ENCODE measurements around the gene MYL6B.
"Not testable (repeated sequence)": the region's sequence is repeated elsewhere in the genome, so short reads cannot be mapped to it uniquely, and the experiment has no call there.

MYL6B gene

DNA sequence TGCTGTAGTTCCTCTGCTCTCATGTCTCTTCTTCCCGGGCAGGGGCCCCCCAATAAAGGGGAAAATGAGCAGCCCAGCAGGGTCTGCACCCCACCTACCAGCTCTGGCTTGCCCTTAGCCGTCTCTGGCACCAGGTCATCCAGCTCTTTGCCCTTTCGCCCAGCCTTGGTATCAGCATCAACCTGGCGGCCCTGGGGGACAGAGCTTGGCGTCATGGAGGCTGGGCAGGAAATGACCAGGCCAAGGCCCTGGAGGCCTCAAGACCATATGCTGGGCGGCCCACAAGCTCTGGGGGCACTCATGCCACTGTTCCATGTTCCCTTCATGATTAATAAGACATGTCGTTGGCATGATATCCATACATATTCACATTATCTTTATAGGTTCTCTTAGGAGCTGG, 20.5 kb downstream of the MYL6B start:
- DNase-seq (ENCODE audit: low read depth) = no peak

DNA sequence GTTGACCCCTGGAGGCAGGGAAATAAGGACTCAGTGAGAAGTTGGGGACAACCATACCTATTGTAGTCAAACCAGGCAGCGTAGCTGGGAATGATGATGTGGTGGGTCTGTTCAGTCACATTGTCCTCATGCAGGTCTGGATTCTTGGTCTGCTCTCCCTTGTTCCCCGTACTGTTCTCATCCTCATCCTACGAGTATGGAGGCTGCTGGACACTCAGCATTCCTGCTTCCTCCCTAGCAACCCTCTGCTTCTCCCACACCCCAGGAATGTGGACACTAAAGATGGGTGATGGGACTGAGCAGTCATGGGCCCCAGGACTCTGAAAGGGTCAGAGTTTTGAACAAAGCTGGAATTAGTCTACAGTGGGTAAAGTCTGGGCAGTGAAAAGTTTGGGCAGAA, 26.0 kb downstream of the MYL6B start:
- no peak for DNase-seq (ENCODE audit: low read depth)

DNA sequence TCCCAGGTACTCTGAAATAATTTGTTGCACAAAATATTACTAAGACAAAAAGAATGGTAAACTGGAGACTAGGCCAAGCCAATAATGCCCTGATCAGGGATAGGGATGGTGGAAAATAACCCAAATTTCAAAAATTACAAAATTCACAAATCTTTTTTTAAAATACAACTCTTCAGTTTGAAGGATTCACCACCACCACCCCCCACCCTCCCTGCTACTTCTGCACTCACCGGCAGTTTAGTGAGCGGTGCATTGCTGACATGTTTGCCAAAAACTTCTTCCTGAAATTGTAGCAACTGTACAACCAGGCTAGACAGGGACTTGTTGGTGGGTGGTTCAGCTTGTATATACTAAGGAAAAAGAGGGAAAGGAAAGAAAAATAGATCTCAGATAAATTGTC, 34.6 kb downstream of the MYL6B start:
- no peak for DNase-seq (ENCODE audit: low read depth)

DNA sequence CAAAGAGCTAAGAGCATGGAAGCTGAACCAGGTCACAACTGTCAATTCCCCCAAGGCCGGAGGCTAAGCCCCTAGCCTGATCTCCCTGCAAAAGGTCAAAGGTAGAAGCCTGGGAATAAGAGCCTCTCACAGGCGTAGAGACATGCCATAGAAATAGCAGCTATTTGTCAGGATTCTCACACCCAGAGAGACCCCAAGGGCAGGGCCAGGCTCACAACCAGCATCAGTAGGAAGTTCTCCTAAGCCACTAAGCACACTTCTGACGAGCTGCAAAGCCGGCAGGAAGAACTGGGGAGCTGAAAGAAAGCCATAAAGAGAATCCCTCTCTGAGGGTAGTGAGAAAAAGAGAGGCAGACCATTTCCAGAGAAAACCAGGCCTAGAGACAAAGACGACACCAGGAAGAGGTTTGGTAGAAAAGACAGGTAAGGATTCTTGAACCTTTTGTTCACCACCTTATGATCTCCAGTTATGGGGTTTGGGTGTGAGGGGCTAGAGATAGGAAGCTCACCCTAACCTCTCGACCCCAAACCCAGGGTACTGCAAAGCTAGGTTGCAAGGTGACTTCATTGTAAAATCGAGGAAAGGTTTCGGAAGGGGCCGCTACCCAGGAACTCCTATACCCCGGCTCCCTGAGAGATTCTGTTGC, 35.9 kb downstream of the MYL6B start:
- no peak for DNase-seq (ENCODE audit: low read depth)

DNA sequence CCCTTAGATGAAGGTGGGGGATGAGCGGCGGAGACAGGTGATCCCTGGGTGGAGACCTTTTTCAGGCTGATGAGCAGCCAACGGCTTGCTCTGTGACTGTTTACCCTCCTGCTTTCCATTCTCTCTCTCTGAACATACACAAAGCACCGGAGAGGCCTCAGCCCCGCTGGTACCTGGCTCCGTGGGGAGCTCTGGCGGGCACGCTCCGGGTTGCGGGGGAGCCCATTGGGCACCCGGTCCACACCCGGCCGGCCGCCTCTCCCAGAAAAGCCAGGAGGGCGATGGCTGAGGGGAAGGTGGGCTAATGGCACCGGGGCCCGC, 36.4 kb downstream of the MYL6B start:
- no peak for DNase-seq (ENCODE audit: low read depth)

DNA sequence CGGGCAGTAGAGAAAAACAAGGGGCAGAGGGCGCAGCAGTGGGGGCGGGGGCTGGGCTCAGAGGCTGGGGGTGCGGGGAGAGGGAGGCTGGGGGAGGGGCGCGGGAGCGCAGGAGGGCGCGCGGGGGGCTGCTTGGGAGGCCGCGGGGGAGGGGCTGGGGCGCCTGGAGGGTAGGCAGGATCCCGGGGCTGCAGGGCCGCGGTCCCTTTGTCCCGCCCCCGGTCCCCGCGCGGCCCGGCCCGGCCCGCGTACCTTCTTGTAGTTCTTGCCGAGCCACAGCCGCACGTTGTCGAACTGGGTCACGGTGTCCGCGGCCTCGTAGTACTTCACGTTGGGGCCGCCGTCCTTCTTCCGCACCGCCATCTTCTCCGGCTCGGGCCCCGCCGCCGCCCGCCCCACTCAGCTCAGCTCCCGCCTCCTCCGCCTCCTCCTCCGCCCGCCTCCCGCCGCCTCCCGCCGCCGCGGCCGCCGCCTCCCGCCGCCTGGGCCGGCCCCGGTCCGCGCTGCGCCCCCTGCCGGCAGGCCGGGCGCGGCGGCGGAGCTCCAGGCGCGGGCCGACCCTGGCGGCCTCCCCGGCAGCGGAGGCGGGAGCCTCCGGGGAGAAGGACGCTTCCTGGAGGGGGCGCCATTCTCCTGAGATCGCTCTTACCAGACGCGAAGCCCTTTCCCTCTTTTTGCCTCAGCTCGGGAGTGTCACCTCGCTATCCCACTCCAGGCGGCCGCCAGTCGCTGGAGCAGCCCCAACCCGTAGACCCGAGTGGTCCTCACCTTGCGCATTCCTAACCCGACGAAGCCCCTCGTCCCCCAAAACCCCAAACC, 36.9 kb downstream of the MYL6B start, which contains the start of gene SMARCC2:
Gene SMARCC2, minus strand, starts transcription at position 385 of the 819 bp plus-strand sequence. Its CDS starts 22 bp downstream, at position 363.
- DNase-seq (ENCODE audit: low read depth) = peak; percentile 71

DNA sequence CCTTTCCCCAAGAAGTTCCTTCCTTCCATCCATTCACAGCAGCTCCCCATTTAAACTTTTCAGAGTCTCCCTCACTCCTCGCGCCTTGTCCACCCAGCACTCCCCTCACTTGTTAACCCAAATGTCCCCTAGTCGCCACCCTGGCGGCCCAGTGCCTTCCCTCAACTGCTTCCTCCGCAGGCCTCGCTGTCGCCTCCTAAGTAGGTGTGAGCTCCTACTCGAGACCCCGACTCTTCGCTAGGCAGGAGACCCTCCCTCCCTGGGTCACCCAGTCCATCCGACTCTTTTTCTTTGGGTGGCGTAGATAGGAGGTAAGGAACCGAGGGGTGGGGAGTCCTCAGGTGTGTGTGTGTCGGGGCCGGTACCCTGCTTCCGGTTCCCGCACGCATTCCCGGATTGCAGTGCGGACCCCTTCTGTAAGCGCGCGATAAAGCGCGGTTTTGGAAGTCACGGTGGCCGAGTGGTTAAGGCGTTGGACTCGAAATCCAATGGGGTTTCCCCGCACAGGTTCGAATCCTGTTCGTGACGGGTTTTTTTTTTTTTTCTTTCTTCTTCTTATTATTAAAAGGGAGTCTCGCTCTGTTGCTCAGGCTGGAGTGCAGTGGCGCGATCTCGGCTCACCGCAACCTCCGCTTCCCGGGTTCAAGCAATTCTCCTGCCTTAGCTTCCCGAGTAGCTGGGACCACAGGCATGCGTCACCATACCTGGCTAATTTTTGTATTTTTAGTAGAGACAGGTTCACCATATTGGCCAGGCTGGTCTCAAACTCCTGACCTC, 37.7 kb downstream of the MYL6B start:
- DNase-seq (ENCODE audit: low read depth) = peak; percentile 56

DNA sequence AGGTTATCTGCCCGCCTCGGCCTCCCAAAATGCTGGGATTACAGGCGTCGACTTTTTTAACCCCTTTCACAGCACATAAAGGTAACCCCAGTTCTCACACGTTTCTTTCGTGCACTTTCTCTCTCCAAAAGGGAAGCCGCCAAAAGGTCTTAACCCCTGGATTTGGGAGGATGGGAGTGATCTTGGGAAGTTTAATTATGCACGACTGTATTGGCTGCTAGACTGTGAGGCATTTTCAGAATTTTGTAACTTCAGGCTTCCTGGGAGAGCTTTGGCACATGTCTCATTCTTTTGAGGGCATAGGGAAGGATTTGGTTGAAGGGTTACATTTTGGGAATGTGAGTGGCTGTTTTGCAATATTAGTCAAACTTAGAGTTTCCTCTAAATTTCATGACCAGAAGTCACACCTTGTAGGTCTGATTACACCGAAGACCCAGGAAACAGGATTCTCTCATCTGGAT, 38.3 kb downstream of the MYL6B start:
- DNase-seq (ENCODE audit: low read depth) = no peak

DNA sequence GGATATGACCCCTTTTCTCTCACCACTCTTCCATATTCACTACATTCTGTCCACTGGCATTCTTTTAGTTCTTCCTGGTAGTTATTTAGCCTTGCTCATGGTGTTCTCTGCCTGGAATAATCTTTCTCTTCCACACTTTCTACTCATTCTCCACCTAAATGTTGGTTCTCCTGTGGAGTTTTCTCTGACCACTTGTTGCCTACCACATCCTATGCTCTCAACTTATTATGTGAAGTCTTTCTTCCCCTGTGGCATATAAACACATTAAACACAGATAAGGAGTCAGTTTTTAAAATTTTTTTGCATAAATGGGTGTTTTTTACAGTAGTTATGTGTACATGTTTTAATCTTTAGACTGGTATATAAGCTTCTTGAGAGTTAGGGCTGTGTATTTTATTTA, 40.2 kb downstream of the MYL6B start:
- DNase-seq (ENCODE audit: low read depth) = no peak

DNA sequence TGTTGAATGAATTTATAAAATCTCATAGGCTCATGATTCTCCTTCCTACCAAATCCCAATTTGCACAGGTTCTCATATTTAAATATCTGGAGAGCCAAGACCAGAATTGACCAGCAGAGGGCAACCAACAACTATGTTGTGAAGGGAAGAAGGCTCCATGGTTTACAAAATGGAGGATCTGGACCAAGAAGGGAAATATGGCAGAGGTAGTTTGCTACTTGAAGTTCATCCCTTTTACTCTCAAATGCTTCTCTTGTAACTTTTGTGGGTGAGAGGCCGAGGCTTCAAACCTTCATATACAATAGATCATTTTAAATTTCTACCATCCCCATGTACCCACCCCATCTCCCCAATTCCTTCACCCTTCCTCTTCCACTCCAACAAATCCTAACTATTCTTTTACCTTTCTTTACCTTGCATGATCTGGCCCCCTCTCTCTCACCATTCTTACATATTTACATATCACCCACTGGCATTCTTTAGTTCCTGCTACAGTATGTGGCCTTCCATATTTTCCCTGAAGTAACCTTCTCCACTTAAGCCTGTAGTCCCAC, 40.7 kb downstream of the MYL6B start:
- peak; percentile 61 for DNase-seq (ENCODE audit: low read depth)

DNA sequence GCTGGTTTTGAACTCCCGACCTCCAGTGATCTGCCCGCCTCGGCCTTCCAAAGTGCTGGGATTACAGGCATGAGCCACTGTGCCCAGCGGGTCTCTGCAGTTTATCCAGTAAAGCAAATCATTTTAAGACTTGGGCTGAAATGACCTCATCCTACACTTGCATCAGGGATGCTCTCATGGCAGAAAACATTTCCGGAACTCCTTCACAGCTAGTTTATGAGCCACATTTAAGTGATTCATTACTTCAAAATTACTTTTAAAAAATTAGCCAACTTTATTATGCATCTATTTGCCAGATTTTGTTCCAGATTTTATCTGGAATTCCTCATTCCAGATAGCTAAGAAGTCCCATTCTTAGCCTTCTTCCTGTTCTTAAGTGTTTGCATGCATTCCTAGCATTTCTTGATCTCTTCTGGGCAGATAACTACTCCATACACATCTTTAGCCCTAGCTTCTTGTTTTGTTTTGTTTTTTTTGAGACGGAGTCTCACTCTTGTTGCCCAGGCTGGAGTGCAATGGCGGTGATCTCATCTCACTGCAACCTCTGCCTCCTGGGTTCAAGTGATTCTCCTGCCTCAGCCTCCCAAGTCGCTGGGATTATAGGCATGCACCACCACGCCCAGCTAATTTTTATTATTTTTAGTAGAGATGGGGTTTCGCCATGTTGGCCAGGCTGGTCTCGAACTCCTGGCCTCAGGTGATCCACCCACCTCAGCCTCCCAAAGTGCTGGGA, 44.6 kb downstream of the MYL6B start:
- not testable (repeated sequence) for DNase-seq (ENCODE audit: low read depth)

DNA sequence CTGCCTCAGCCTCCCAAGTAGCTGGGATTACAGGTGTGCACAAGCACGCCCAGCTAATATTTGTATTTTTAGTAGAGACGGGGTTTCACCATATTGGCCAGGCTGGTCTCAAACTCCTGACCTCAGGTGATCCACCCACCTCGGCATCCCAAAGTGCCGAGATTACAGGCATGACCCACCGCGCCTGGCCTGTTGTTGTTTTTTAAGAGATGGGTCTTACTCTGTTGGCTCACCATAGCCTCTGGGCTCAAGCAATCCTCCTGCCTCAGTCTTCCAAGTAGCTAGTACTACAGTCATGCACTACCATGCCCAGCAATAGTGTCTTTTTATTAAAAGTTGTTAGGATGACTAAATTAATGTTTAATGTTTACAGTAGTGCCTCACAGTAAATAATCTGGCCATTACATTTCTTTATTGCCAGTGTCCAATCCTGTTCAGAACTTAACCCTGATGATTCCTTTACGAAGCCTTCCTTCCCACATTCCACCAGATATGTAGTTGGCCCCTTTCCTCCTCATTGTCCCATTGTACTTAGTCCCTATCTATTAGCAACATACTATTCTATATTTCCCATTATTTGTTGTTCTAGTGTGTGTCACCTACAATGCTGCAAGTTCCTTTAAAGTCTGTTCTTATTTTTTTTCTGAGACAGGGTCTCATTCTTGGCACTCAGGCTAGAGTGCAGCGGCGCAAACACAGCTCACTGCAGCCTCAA, 45.7 kb downstream of the MYL6B start:
- no peak for DNase-seq (ENCODE audit: low read depth)

DNA sequence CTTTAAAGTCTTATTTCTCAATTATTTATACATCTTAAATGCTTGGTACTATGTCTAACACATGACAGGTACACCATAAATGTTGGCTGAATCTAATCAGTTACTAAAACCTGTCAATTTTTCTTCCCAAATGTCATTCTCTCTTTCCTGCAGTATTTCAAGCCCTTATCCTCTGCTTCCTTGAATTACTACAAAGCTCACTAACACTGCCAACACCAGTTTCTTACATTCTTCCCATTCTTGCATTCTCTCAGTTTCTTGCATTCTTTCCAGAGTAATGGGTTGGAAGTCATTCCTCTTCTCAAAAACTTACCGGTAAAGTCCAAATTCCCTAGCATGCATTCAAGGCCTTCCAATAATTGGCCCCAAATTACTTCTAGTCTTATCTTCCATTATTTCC, 46.4 kb downstream of the MYL6B start:
- no peak for DNase-seq (ENCODE audit: low read depth)

DNA sequence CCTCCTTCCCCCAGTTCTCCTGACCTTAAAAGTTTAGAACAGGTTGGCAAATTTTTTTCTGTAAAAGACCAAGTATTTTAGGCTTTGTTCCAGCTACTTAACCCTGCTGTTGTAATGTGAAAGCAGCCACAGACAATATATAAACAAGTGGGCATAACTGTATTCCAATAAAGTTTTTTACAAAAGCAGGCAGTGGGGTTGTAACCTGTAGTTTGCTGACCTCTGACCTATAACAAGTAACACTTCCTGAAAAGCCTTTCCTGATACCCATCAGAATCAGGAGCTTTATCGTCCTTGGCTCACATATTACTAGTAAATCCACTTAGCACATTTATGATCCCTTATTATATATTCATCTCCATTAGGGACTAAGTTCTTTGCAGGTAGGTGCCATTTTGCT, 50.0 kb downstream of the MYL6B start:
- DNase-seq (ENCODE audit: low read depth) = no peak

DNA sequence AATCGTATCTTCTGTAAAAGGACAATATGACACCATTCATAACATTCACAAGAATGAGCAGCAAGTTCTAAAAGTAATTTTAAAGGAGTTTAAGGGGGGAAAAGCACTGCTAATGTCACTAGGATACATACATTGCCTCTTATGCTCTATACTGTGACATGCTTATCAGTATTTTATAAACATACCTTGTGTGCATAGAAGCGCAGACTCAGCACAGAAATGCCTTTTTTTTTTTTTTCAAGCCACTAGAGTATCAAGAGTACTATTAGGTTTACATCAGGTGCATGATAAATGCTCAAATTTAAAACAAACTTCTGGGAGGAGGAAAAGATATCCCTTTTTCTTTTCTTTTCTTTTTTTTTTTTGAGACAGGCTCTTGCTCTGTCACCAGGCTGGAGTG, 50.5 kb downstream of the MYL6B start:
- DNase-seq (ENCODE audit: low read depth) = no peak

DNA sequence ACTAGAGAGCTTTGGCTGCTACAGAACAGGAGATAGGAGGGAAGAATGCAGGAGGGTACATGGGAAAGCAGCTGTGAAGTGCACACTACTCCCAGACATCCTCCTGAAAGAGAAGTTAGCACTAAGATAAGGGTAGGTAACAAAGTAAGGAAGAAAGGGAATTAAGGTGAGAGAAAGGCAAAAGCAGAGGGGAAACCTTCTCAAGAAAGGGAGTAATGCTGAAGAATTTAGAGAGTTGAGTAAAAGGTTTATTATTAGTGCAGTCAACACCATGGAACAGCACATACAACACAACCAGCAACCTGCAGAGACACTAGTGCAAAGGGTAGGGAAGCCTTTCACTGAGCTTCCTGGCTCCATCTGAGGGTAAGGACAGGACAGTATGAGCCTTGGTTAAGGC, 51.9 kb downstream of the MYL6B start:
- DNase-seq (ENCODE audit: low read depth) = no peak

DNA sequence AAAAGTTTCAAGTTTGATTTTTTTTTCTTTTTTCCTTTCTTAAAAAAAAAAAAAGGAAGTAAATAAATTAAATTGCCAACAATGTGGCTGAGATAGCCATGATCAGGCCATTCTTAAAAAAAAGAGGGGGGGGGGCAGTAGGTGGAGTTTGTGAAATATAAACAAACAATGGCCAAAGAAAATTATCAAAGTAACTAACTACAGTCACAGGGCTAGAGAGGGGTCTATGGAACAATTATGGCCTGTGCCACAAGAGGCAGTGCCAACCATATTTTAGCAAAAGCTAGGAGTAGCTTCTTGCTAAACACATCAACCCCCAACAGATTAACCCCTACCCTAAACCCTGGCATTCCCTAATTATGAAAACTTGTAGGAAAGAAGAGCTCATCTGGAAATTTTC, 53.1 kb downstream of the MYL6B start:
- DNase-seq (ENCODE audit: low read depth) = no peak

DNA sequence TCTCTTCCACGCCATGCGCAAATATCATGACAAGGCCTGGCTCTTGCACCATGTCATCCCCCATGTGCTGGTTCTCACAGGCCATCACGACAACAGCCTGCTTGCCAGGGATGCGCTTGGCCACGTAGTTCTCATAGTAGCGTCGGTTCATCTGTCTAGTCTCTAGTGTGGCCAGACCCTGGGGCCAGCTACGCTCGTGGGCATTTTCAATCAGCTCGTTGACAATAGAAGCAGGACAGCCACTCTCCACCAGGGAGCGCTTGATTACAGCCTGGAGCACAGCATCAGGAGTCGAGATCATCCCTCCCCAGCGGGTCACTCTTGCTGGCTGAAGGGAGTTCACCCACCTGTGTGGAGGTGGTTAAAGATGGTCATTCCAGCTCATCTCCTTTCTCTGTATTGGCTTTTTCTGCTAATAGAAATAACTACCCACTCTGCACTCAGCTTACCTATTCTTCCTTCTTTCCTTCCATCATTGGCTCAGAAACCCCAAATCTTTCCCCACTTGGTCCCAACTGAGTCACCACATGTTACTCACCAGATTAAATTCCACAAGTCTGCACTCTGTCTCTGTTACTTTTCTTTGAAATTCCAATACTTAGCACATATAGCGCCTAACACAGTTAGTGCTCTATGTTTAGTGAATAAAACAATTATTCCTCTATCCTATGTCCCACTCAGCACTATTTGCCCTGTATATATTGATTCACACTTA, 54.2 kb downstream of the MYL6B start:
- DNase-seq (ENCODE audit: low read depth) = no peak

Measured in stimulated activated CD8-positive, alpha-beta memory T cell treated with anti-CD3 and anti-CD28 coated beads, Interleukin-12 subunit alpha, Interleukin-12 subunit beta, amount 100 ng/mL, for 1 hour (primary cell).